IPS-15b (cell line): ENCODE results near the gene CA5B.
"Not testable (repeated sequence)": the region's sequence is repeated elsewhere in the genome, so short reads cannot be mapped to it uniquely, and the experiment has no call there.

Source experiments
- H3K27me3 ChIP-seq: one replicate; pipeline ENCODE4 v1.6.1; 2013; ENCODE audit warnings: low read length; ENCODE audit not compliant: control insufficient read depth, insufficient read depth
- H3K36me3 ChIP-seq: one replicate; pipeline ENCODE4 v1.6.1; 2013; ENCODE audit warnings: low read length; ENCODE audit not compliant: control insufficient read depth, insufficient read depth
- H3K4me1 ChIP-seq: one replicate; pipeline ENCODE4 v1.6.1; 2013; ENCODE audit warnings: mild to moderate bottlenecking, low read length; ENCODE audit not compliant: control insufficient read depth, insufficient read depth
- H3K4me3 ChIP-seq: one replicate; pipeline ENCODE4 v1.5.1; 2013; ENCODE audit warnings: low read depth, low read length
- H3K9ac ChIP-seq: one replicate; pipeline ENCODE4 v1.6.1; 2013; ENCODE audit warnings: low read depth, mild to moderate bottlenecking, low read length
- H3K9me3 ChIP-seq: one replicate; pipeline ENCODE4 v1.6.1; 2013; ENCODE audit warnings: mild to moderate bottlenecking, low read length; ENCODE audit not compliant: control insufficient read depth, insufficient read depth

CA5B gene

DNA sequence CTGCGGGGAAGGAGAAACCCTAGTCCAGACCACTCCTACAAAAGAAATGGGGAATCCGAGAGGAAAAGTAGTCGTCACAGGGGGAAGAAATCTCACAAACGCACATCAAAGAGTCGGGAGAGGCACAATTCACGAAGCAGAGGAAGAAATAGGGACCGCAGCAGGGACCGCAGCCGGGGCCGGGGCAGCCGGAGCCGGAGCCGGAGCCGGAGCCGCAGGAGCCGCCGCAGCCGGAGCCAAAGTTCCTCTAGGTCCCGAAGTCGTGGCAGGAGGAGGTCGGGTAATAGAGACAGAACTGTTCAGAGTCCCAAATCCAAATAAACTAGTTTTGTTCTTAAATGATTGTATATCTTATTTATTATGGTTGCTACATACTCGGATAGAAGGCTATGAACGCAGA is 84.9 kb downstream of the CA5B start:
- H3K27me3 ChIP-seq = no peaks in the 10 kb centered on the region
- H3K9ac ChIP-seq = no peak overlapping the region
- no peak overlapping the region for H3K4me3 ChIP-seq
- H3K9me3 ChIP-seq = no peaks in the 10 kb centered on the region
- peaks cover 3% of the 10 kb centered on the region for H3K36me3 ChIP-seq
- H3K4me1 ChIP-seq = no peaks in the 10 kb centered on the region

- Histone ChIP-seq H3K4me1 (no peaks in the 10 kb centered on the region), H3K36me3 (peaks cover 3% of the 10 kb centered on the region), H3K9me3 (no peaks in the 10 kb centered on the region), H3K4me3 (no peak overlapping the region), H3K27me3 (no peaks in the 10 kb centered on the region), H3K9ac (no peak overlapping the region)
Measured at GRCh38 chrX:15825936-15826335, 87.9 kb downstream of the CA5B start.

GRCh38 chrX:15829217-15829616 is 91.1 kb downstream of the CA5B start:
- Histone ChIP-seq H3K4me3 (no peak overlapping the region), H3K36me3 (no peaks in the 10 kb centered on the region), H3K9ac (no peak overlapping the region), H3K9me3 (no peaks in the 10 kb centered on the region), H3K4me1 (peaks cover 5% of the 10 kb centered on the region), H3K27me3 (no peaks in the 10 kb centered on the region)

DNA sequence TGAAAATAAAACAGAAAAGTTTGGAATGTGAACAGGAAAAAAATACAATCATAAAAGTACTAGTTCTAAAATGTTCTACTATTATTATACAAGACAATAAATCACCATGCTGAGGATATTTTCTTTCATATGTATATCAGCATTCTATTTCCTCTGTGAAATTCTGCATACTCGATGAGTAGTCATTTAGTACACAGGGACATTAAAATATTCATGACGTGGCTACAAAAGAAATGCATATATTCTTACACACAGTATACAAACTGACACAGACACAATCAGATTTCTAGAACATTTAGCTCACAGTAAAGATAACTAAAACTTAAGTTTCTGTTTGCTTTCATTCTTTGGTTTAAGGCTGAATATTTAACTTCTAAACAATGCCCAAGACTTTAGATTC is 93.3 kb downstream of the CA5B start:
- H3K9ac ChIP-seq, H3K9me3 ChIP-seq, H3K4me1 ChIP-seq, H3K27me3 ChIP-seq, H3K36me3 ChIP-seq, H3K4me3 ChIP-seq: not testable (repeated sequence)

GRCh38 chrX:15834053-15834452 is 96.0 kb downstream of the CA5B start:
- Histone ChIP-seq H3K27me3 (no peaks in the 10 kb centered on the region), H3K9me3 (no peaks in the 10 kb centered on the region), H3K9ac (no peak overlapping the region), H3K36me3 (no peaks in the 10 kb centered on the region), H3K4me3 (no peak overlapping the region), H3K4me1 (peaks cover 8% of the 10 kb centered on the region)

DNA sequence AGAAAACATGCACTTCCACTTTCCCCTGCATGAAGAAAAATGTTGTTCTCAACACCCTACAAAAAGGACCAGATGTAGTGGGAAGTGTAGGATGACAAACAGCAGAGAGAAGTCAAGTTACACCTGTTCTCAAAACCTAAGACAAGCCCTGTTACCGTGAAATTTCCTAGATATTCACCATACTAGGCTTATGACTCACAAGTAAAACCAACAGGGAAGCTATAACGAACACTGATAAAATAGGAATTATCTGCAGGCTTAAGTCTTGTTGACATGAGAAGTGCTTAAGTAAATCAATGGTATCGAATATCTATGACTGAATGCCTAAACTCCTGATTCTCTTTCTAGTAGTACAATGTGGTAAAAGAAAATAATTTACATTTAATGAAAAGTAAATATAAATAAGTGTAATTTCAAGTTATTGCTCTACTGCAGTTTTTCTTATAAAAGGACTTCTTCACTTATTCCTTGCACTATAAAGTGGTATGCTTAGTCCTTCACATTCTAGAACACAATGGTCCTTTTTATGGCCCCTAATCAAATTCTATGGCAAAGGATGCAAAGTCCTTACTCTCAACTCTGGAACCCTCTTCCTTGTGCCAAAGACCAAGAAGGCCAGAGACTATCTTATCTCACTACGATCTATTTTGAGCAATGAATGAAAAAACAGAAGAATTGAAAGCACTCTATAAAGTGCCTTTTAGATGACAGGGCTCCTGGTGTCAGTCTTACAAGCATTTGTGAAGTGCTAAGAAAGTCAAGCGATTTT is 96.9 kb downstream of the CA5B start:
- H3K36me3 ChIP-seq = no peaks in the 10 kb centered on the region
- peaks cover 8% of the 10 kb centered on the region for H3K4me1 ChIP-seq
- H3K27me3 ChIP-seq = no peaks in the 10 kb centered on the region
- H3K9ac ChIP-seq = no peak overlapping the region
- no peak overlapping the region for H3K4me3 ChIP-seq
- no peaks in the 10 kb centered on the region for H3K9me3 ChIP-seq
